ENCODE measurements around the gene PPCS.
A peak's percentile ranks its signal among the peaks of the same experiment; 100 is the strongest.

The PPCS gene

GRCh38 chr1:42456010-42456753, at the start of gene PPCS, which contains the start of gene ZMYND12:
Gene PPCS, plus strand, starts transcription at chr1:42456543. Its CDS starts 23 bp downstream, at chr1:42456566.
Gene ZMYND12, minus strand, starts transcription at chr1:42456022. Its CDS starts 25 bp downstream, at chr1:42455997.
- DNase-seq (ENCODE audit: low read depth in 2 of 2) = peak; percentile 88

- DNase-seq (ENCODE audit: low read depth in 2 of 2) = no peak
Observed at GRCh38 chr1:42414551-42415496, 41.5 kb upstream of the PPCS start.

GRCh38 chr1:42417166-42417565, 39.2 kb upstream of the PPCS start:
- no peak for DNase-seq (ENCODE audit: low read depth in 2 of 2)

GRCh38 chr1:42418516-42418915, 37.8 kb upstream of the PPCS start:
- DNase-seq (ENCODE audit: low read depth in 2 of 2) = no peak

- no peak for DNase-seq (ENCODE audit: low read depth in 2 of 2)
Observed at GRCh38 chr1:42419126-42419821, 37.1 kb upstream of the PPCS start.

DNA sequence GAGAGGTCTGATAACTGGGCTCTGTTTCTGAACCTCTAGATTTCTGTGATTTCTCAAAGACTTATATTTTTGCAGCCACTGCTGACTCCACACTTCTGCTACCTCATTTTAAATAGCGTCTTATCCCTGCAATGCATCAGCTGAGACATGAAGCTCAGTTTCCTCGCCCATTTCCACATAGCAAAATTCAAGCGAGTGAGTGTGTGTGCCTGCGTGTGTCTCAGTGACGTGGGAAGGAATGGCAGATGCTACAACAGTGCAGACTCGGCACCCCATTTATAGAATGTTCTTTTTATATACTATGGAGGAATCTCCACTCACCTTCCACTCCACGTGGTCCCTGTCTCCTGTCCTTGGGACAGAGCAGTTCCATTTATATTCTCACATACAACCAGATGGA, 36.2 kb upstream of the PPCS start:
- no peak for DNase-seq (ENCODE audit: low read depth in 2 of 2)

GRCh38 chr1:42420911-42421585, 35.3 kb upstream of the PPCS start:
- DNase-seq (ENCODE audit: low read depth in 2 of 2) = no peak

DNA sequence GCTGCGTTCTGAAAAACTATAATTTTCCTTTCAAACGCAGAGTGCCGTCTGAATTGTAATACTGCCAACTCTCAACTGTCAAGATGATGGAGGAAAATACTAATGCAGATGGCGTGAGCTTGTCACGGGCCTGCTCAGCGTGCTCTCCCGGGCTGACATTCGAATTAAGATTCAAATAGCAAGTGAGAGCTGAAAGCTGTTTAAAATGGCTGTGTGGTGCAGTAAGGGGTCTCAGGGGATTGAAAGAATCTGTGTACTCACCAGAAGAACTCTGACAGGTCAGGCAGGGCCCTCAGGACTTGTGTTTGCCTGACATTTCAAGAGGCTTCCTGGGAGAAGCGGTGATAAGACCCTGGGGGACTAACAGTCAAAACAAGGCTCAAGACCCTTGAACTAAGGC, 33.6 kb upstream of the PPCS start:
- no peak for DNase-seq (ENCODE audit: low read depth in 2 of 2)

DNA sequence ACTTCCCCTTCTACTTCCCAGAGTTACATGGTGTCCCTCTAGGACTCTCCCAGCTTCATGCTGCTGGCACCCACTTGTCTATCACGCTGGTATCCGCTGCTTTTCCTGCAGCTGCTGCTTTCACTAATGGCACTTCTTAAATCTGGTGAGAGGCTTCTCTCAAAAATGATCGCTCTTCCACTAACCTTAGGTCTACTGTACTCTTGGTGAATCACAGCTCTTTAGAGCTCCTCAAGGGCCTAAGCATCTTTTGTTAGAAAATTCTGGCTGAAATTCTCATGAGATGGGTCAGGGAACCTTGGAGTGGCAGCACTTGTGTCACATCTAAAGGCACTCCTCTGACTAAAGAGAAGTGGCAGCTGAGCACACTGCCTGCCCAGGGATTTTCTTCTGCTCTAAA, 32.7 kb upstream of the PPCS start:
- DNase-seq (ENCODE audit: low read depth in 2 of 2) = no peak

GRCh38 chr1:42424201-42424600, 32.1 kb upstream of the PPCS start:
- DNase-seq (ENCODE audit: low read depth in 2 of 2) = no peak

GRCh38 chr1:42427240-42427639, 29.1 kb upstream of the PPCS start:
- no peak for DNase-seq (ENCODE audit: low read depth in 2 of 2)

DNA sequence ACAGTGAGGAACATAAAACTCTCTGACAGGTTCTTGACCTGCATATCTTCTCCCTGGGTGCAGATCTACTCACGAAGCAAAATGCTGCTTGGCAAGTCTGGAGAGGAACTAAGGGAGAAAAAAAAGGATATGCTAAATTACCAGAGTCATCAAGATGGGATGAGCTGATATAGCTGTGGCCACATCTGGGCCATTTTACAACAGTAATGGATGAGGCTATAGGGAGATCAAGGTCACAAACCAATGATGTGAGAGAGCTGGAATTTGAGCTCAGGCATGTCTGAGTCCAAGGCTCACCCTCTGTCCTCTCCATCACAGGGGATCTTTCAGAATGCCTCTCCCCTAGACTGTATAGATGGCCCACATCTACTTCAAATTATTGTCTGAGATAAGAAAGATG, 26.7 kb upstream of the PPCS start:
- no peak for DNase-seq (ENCODE audit: low read depth in 2 of 2)

DNA sequence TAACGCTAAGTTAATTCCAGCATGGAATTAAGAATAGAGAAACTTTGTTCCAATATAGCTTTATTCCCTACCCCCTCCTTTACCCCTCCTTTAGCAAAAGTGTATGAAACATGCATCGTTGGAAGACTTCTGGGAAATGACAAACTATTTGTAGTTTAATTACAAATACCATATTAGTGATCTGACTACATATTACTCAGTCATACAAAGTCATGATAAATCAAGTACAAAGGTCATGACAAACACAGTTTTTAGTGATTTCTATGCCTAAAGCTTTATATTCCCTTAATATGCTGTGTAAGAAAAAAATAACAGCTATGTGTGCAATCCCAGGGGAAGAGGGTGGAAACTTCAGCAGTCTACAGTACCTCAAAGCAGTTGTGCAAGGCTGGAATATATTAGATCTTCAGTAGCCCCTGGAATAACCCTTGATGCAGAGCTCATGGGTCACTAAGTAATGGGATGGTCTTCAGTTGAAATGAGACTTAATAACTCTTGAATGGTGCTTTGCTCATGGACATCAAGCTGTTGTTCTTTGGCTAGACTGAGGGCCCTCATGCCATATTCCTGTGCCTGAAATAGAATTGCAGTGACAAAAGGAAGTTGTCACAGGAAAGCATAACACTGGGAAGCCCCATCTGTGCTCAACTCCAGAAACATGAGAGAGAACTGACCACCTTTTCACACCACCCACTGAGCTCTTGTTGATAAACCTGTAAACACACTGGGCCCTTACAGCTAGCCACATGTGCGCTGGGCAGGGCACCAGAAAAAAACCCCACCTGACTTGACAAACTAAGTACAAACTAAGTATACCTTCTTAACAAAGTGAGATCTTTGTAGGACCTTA, 25.8 kb upstream of the PPCS start:
- no peak for DNase-seq (ENCODE audit: low read depth in 2 of 2)

DNA sequence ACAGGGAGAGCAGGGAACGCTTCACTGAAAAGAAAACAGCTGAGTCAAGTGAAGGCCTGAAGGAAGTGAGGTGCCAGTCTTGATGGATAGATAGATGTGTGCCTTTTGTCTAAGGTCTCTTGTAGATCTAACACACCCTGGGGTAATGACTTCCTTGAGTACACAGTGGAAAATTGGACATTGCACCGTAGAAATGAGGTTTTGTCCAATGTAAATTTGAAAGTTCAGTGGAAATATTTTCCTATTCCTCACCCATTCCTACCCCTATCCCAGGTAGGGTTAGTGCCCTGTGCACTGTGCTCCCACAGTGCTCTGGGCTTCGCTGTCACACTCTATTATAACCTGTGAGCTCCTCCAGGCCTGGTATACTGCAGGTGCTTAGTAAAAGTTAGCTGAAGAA, 24.8 kb upstream of the PPCS start:
- no peak for DNase-seq (ENCODE audit: low read depth in 2 of 2)

DNA sequence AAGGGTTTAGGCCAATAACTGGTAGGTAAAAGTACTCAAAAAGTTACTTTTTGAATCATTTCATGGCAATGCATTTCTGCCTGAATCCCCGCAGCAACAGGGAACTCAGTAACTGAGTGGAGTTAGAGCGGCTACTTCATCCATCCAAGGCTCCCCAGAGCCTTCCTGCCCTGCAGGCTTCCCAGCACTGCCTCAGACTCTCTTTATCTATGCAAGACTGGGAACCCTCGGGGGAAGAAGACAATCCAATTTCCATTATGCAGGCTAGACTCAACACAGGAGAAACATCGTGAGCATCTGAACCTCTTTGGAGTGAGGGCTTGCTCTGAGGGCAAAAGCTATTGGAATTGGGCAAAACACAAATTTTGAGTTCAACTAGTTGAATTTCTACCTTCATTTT, 23.6 kb upstream of the PPCS start:
- DNase-seq (ENCODE audit: low read depth in 2 of 2) = no peak

GRCh38 chr1:42433369-42433768, 23.0 kb upstream of the PPCS start:
- no peak for DNase-seq (ENCODE audit: low read depth in 2 of 2)

- no peak for DNase-seq (ENCODE audit: low read depth in 2 of 2)
Observed at GRCh38 chr1:42434340-42434739, 22.0 kb upstream of the PPCS start.

DNA sequence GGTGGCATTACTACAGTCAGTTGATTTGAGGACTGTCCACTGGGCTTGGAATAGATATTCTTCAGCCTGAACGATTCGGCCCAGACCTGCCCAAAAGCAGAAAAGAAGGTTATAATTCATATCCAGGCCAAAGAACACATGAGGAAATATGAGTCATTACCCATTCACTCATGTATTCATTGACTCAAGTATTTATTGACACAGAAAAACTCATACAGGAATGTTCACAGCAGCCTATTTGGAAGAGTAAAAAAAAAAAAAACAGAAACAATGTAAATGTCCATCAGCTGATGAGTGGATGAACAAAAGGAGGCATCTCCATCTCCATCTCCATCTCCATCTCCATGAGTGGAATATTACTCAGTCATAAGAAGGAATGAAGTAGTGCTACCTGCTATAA, 16.4 kb upstream of the PPCS start:
- no peak for DNase-seq (ENCODE audit: low read depth in 2 of 2)

DNA sequence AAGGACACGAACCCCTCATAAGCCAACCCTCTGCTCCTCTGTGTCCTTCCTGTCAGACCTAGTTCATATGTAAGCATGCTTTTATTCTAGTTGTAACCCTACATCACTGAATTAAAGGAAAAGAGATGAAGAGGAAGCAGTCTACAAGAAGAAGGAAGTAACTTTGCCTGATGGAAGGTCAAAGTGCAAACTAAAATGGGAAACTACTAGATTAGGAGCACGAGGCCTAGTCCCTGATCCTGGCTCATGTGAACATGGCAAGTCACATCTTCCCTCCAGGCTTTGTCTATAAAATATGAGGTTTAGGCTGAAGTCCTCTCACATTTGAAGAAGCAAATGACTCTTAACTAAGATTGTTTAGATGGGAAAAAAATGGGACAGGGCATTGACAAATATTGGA, 13.7 kb upstream of the PPCS start:
- DNase-seq (ENCODE audit: low read depth in 2 of 2) = no peak

DNA sequence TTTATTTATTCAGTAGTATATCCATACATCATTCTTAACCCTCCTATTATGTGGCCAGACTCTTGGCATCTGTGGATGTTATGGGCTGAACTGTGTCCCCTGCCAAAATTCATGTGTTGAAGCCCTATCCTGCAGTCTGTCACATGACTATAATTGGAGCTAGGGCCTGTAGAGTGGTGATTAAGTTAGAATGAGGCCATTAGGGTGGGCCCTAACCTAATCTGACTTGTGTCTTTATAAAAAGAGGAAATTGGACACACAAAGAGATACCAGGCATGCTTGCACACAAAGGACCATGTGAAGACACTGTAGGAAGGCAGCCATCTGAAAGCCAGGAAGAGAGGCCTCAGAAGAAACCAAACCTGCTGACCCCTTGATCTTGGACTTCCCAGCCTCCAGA, 7.1 kb upstream of the PPCS start:
- DNase-seq (ENCODE audit: low read depth in 2 of 2) = no peak

GRCh38 chr1:42450061-42450460, 6.3 kb upstream of the PPCS start:
- no peak for DNase-seq (ENCODE audit: low read depth in 2 of 2)

Data from activated CD4-positive, alpha-beta T cell treated with anti-CD3 and anti-CD28 coated beads for 24 hours (primary cell).